Ramos (cell line): ENCODE measurements around the gene VAMP7.
"Not testable (repeated sequence)": the region's sequence is repeated elsewhere in the genome, so short reads cannot be mapped to it uniquely, and the experiment has no call there.

ENCODE experiments used
- in situ Hi-C: fragments of 300-500 bp; cut with MboI; formaldehyde crosslinking; loops from one replicate; pipeline ENCODE4 v1.14.3; 2022; ENCODE audit warnings: low sequenced_read_pairs; ENCODE audit not compliant: unreplicated experiment

VAMP7 gene

GRCh38 chrX:155983326-155983725, 102.2 kb downstream of the VAMP7 start:
- in situ Hi-C loops = no loop called here

DNA sequence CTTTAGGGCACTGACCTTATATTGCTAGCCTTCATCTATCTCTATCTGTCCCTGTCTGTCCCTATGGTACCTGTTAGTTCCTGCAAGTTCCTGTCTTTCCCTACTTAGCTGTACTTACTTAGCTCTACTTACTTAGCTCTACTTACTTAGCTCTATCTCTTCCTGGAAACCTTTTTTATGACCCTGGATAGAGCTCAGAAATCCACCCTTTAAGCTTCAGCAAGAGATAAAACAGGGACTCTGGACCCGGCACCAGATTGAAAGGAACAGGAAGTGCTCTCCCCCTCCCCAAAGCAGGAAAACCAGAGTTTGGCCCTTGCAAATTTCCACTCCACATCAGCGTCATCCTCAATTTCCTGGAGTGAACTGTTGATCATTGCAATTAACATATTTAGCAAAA, 104.1 kb downstream of the VAMP7 start:
- in situ Hi-C loops = no loop called here

- in situ Hi-C loops = not testable (repeated sequence)
Observed at GRCh38 chrX:155986995-155987394, 105.8 kb downstream of the VAMP7 start.

GRCh38 chrX:155988859-155989258, 107.7 kb downstream of the VAMP7 start:
- in situ Hi-C loops = no loop called here
